Activated T-helper 1 cell treated with Interleukin-2 at 50 U/mL for 16 hours (primary cell): ENCODE data around the gene RNU6-9.
A peak's percentile ranks its signal among the peaks of the same experiment; 100 is the strongest.

Experiments
- DNase-seq: peaks from one replicate; pipeline ENCODE4 v3.0.0-alpha.2; 2020; ENCODE audit warnings: low read depth

The RNU6-9 gene

DNA sequence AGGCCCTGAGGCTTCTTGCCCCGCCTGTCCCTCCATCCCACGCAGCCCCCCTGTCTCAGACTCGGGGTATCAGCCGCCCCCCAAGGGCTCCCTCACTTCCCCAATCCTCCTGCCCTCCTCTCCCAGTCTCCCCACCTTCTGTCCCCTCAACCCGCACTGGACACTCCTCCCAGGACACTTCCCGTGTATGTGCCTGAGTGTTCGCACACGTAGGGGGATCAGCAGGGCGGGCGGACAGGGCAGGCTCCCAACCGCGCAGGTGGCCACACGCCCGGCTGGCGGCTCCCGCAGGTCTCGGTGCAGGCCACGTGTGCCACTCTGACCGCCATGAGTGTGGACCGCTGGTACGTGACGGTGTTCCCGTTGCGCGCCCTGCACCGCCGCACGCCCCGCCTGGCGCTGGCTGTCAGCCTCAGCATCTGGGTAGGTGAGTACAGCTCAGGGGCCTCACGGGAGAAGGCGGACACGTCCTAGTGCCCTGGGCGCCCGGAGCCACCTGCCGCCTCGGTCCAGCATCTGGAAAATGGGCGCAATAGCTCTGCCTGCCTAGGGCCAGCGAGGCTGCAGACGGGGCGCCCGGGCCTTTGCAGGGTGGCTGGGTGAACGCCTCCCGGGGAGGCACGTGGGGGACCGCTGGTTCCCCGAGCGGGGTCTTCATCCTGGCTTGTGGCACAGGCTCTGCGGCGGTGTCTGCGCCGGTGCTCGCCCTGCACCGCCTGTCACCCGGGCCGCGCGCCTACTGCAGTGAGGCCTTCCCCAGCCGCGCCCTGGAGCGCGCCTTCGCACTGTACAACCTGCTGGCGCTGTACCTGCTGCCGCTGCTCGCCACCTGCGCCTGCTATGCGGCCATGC lies 26.1 kb downstream of the RNU6-9 start:
- DNase-seq, result no peak

DNA sequence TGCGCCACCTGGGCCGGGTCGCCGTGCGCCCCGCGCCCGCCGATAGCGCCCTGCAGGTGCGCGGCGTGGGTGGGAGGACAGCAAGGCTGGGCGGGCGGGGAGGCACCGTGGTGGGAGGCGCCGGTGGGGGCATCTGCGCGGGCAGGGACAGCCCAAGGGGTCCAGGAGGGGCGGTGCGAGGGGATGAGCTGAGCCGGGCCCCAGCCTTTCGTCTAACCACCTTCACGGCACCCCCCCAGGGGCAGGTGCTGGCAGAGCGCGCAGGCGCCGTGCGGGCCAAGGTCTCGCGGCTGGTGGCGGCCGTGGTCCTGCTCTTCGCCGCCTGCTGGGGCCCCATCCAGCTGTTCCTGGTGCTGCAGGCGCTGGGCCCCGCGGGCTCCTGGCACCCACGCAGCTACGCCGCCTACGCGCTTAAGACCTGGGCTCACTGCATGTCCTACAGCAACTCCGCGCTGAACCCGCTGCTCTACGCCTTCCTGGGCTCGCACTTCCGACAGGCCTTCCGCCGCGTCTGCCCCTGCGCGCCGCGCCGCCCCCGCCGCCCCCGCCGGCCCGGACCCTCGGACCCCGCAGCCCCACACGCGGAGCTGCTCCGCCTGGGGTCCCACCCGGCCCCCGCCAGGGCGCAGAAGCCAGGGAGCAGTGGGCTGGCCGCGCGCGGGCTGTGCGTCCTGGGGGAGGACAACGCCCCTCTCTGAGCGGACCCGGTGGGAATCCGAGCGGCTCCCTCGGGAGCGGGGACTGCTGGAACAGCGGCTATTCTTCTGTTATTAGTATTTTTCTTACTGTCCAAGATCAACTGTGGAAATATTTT lies 27.0 kb downstream of the RNU6-9 start:
- peak; percentile 65 for DNase-seq

DNA sequence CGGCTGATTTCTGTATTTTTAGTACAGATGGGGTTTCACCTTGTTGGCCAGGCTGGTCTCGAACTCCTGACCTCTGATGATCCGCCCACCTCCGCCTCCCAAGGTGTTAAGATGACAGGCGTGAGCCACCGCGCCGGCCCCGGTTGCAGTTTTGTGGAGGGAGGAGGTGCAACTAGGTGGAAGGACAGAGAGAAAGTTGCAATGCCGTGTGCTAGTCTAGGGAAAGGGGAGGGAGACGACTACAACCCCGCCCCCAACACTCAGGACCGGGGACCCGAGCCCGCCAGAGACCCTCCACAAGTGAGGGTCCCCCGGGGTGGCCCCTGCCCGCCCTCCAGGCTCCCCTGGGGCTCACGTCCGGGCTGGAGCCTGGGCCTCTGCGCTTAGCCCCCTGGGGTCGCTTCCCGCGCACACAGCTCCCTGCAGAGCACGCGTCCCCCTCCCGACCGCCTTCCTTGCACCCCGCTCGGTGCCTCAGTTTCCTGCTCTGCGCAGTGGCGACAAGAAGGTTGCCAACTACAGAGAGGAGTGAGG lies 31.3 kb downstream of the RNU6-9 start:
- no peak for DNase-seq

DNA sequence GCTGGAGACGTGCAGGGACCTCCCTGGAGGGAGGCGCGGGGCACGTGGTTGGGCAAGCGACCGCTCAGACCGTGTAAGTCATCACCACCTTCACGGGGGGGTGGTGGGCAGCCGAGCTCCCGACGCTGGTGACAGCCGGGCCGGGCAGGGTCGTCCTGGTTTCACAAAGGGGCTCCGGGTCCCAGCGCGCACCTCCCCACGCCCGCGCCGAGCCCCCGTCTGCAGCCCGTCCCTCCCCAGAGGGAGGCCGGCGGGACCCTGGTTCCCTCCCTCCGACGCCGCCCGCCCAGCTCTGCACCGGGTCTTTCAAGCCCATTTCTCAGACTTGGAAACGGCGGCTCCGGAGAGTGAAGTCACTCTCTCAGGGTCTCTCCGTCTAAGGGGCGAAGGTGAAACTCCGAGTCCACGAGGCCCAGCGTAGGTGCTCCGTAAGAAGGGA lies 31.8 kb downstream of the RNU6-9 start:
- DNase-seq, result no peak

DNA sequence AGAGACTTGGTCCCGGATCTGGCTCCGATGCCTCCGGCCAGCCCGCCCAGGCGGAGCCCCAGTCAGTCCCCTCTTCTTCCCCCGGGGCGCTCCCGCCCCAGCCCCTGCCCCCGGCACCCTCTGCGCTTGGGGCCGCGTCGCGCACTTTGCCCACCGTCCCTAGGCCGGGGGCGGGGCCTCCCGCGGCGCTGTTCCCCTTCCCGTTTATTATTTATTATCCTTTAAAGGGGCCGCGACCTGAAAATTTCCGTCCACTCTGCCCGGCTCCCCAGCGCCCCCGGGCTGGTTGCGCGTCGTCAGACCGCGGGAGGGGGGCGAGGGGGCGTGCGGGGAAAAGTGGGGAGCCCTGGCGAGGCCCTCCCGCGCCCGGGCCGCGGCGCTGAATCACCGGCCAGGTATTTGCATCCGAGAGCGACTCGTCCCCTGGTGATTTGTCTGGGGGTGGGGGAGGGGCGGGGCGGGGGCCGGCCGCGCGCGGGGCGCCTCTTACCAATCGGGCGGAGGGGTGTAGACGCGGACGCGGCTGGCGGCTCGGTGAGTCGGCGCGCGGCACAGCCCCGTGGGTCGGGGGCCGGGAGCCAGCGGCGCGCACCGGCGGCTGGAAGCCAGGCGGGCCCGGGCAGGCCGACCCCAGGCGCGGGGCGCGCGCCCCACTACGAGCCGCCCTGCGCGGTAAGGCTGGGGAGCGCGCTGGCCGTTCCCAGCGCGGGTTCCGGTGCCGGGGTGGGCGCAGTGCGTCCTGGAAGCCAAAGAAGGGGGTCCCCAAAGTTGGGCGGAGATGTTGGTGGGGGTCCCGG lies 32.4 kb downstream of the RNU6-9 start, which contains the start of gene ARID3A:
ARID3A (plus strand) TSS at position 510 of the 797 bp plus-strand sequence. CDS start 3,494 bp downstream, outside the sequence.
- DNase-seq, result peak; percentile 61

GRCh38 chr19:926323-926588 lies 33.0 kb downstream of the RNU6-9 start:
- DNase-seq, result no peak

GRCh38 chr19:926589-927350 lies 33.5 kb downstream of the RNU6-9 start:
- DNase-seq, result no peak

GRCh38 chr19:927351-927779 lies 34.1 kb downstream of the RNU6-9 start:
- no peak for DNase-seq

GRCh38 chr19:927780-928401 lies 34.6 kb downstream of the RNU6-9 start:
- no peak for DNase-seq

DNA sequence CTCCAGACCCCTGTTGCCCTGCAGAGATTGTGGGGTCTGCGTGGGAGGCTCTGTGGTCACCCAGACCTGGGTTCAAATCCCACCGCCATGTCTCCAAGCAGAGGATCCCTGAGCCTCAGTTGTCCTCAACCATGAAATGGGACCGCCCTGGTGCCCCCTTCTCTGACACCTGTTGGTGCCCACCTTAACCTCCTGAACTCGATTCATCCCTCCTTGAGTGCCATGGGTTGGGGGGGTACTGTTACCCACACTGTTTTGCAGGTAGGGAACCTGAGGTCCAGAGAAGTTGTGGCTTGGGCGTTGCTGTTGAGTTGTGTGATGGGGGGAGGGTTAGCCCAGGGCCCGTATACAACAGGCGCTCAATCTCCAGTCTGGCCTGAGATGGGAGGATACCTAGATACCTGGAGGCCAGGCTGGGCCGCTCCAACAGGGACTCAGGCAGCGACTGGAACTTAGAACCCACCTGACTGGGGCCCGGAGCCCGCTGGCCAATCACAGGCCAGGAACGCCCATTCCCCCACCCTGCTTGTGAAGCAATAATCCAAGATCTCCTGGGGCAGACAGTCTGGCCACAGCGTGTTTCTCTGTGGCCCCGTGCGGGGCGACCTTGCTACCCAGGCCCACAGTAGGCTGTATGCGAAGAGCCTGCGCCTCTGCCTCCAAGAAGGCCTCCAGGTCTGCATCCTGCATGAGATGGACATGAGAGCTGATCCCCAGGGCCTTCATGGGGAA lies 35.4 kb downstream of the RNU6-9 start:
- DNase-seq, result no peak

- no peak for DNase-seq
Measured at GRCh38 chr19:929203-929890, 36.1 kb downstream of the RNU6-9 start.

DNA sequence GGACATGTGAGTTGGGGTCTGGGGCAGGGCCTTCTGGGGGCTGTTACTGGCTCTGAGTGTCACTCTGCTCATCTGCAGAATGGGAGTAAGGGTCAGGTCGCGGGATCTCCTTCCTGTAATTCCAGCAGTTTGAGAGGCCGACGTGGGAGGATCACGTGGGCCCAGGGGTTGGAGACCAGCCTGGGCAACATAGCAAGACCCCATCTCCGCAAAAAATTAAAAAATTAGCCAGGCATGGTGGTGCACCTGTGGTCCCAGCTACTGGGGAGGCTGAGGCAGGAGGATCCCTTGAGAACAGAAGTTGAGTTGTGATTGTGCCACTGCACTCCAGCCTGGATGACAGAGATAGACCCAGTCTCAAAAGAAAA lies 36.6 kb downstream of the RNU6-9 start:
- no peak for DNase-seq

DNA sequence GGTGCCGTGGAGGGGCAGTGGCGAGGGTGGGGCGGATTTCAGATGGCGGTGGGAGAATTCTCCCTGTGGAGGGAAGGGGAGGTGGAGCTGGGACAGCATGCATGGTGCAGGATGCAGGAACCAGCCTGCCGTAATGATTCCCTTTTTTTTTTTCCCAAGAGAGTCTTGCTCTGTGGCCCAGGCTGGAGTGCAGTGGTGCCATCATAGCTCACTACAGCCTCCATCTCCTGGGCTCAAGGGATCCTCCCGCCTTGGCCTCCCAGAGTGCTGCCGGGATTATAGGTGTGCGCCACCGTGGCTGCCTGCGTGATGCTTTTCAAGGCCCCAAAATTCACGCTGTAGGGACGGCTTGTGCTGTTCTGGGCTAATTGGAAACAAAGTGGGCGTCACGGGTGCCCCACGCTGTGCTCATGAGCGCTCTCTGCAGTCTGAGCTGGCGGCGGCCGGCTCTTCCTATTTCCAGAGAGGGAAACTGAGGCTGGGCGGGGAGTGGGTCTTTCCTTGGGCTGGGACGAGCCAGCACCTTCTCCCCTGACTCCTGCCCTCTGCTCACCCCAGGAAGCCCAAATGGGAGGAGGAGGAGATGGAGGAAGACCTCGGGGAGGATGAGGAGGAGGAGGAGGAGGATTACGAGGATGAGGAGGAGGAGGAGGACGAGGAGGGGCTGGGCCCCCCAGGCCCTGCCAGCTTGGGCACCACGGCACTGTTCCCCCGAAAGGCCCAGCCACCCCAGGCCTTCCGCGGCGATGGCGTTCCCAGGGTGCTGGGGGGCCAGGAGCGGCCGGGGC lies 38.8 kb downstream of the RNU6-9 start:
- no peak for DNase-seq

DNA sequence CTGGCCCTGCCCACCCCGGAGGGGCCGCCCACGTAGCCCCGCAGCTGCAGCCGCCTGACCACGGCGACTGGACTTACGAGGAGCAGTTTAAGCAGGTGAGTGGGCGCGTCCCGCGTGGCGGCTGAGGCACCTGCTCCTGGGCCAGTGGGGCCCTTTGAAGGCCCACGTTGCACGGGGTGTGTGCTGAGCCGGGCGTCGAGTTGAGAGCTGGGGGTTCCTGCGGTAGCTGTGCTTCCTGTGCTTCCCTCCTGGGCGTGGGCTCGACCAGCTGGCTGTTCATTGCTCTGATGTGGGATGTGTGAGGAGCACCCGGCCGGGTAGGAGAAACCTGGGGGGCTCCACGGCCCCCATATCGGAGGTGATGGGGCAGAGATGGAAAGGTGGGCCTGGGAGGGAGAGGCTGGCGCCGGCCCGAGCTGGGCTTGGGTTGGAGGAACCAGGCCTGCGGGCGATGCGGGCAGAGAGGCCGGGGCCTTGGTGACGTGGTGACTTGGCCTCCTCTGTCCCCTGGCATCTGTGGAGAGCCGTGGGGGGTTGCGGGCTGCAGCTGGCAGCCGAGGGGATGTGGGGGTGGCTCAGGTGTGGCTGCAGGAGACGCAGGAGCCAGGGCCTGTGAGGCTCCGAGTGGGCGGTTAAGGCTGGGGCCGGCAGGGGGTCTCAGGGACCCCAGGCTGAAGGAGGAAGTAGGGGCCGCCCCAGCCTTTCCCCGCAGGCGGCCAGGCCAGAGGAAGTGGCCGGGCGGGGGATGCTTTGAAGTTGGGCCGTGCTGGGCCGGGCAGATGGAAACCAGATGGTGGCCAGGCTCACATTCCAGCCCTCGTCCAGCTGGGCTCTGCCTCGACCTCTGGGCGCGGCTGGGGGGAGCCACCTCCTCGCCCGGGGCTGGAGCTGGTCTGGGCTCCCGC lies 39.6 kb downstream of the RNU6-9 start:
- no peak for DNase-seq

DNA sequence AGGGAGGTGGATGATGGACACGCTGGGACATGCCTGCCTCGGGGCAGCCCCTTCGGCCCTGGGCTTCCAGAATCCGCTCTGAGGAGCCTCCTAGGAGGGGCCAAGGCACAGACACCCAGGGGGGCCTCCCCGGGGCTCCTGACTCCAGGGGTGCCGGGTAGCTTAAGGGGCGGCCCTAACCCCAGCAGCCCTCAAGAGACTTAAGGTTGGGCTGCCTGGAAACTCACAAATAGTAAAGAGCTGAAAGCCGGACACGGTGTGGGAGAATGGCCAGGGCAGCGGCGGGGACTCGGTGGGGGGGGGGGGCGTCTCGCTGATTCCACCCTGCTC lies 40.2 kb downstream of the RNU6-9 start:
- DNase-seq, result no peak

DNA sequence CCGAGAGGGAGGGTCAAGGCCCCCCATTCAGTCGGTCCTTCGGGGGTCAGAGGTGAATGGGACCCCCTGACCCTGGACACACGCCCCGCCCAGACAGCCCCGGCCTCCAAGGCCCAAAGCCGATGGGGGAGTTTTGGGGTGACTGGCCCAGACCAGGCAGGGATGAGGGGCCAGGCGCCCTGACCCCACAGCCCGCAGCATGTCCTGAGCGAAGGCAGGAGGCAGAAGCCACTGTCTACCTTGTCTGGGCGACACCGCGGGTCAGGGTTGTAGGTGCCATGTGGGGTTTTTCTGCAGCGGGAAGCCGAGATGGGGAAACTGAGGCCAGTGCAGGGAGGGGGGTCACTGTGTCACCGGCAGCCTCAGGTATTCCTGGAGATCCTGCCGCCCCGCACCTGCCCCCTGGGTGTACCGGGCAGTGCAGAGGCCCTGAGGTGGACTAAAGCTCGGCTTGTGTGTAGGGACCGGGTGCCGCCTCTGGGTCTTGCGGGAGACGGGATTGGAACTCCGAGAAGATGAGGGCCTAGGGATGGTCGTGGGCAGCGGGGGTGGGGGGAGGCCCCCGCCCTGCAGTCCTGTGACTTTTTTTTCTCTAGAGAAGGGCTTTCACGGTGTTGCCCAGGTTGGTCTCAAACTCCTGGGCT lies 41.0 kb downstream of the RNU6-9 start:
- DNase-seq, result no peak

GRCh38 chr19:934865-935479 lies 41.7 kb downstream of the RNU6-9 start:
- no peak for DNase-seq
